Ovary (tissue), 9 donors: ENCODE measurements around the gene IL12RB2. TPM values are rescaled to one million over a fixed set of nuclear protein-coding genes. Genes with fewer than 3 reads are reported as not detected.
"Not testable (repeated sequence)": the region's sequence is repeated elsewhere in the genome, so short reads cannot be mapped to it uniquely, and the experiment has no call there.

Source experiments
- DNase-seq, 5 donors: peaks; one replicate each; pipeline ENCODE4 v3.0.0-alpha.2; 2019 to 2020
- H3K27ac ChIP-seq, 2 donors: fragments of 200-600 bp; one replicate each; pipeline versions ENCODE4 v1.5.1 to v1.8.0; 2019 to 2022
- H3K27me3 ChIP-seq: fragments of 200-600 bp; one replicate; pipeline ENCODE4 v1.8.0; 2022
- H3K36me3 ChIP-seq: fragments of 200-600 bp; sonication (generic); one replicate; pipeline ENCODE4 v1.5.1; 2019
- H3K4me1 ChIP-seq: one replicate; pipeline ENCODE4 v1.8.1; 2013; ENCODE audit warnings: mild to moderate bottlenecking, moderate library complexity; ENCODE audit not compliant: insufficient read depth
- H3K4me3 ChIP-seq: fragments of 200-600 bp; sonication (generic); one replicate; pipeline ENCODE4 v1.5.1; 2017
- H3K9me3 ChIP-seq, 2 donors: fragments of 200-600 bp in 1 of 2; sonication (generic) in 1 of 2; one replicate each; pipeline versions ENCODE4 v1.5.1 to v1.8.1; 2013 to 2019; ENCODE audit warnings: mild to moderate bottlenecking in 1 of 2, moderate library complexity in 1 of 2
- EP300 ChIP-seq: sonication (generic); formaldehyde crosslinking; IDR thresholded peaks from one replicate; pipeline ENCODE4 v1.6.1; 2017; ENCODE audit warnings: antibody characterized with exemption
- POLR2A ChIP-seq: fragments of 450-650 bp; IDR thresholded peaks from one replicate; pipeline ENCODE4 v1.6.1; 2017; ENCODE audit warnings: antibody characterized with exemption, mild to moderate bottlenecking, moderate library complexity
- WGBS, 3 donors: extraction: QIAGEN DNeasy Blood & Tissue Kit in 1 of 3; methylation state at CpG; one replicate each; pipeline versions ENCODE4 v1.1.5 to v1.1.7; 2013 to 2017; 5-methylcytosine and 5-hydroxymethylcytosine counted together
- intact Hi-C, 4 donors: fragments of 100-400 bp; cut with DNase I; formaldehyde crosslinking; loops; one replicate each; pipeline versions ENCODE4 v1.11.0 to v1.15.1; 2022 to 2023
- polyA plus RNA-seq, 2 donors: library from polyadenylated mRNA; stranded (reverse); fragments of 200-250 nt in 1 of 2; fragments of 350-450 nt in 1 of 2; fragmentation: Illumina TruSeq in 1 of 2; extraction: RNeasy Lipid Tissue Mini Kit (QIAGEN cat#74804) in 1 of 2; gene quantifications; one replicate each; pipeline ENCODE4 v1.2.3, GENCODE V29; 2013 to 2014
- total RNA-seq, 7 donors: library from RNA; depleted of rRNA in 2 of 7; stranded (reverse); fragments of >200 nt in 2 of 7; fragmentation: NEBNext Ultra II Directional in 3 of 7; extraction: Animal tissue kit (Norgen Biotek cat#: 25700) in 3 of 7; gene quantifications; one replicate each; pipeline versions ENCODE4 v1.1.0 to v1.2.4, GENCODE V29; 2016 to 2023
- TF ChIP-seq, protein P1 (sequence below), 3 donors: fragments of 450-650 bp in 2 of 3; fragments of 200-600 bp in 1 of 3; IDR thresholded peaks; one replicate each; pipeline versions ENCODE4 v1.5.1 to v1.8.0; 2016 to 2022; ENCODE audit warnings: antibody characterized with exemption in 3 of 3, mild to moderate bottlenecking in 1 of 3
- donor health status: DM: no; HTN: no; CAD: no; lungs with moderate emphysema.
- donor health status: DM: no; HTN: no; CAD: no.
- donor health status: Bipolar disorder and iron deficiency.
- donor health status: DM: yes; HTN: yes; CAD: no.
- donor health status: DM: no; HTN: no; CAD: no.
- donor health status: DM: yes; HTN: yes; CAD: no.

The IL12RB2 gene
- total and polyA plus RNA-seq, 9 donors: 0.02 to 1.8 (median 0.61) TPM; not detected in 2

DNA sequence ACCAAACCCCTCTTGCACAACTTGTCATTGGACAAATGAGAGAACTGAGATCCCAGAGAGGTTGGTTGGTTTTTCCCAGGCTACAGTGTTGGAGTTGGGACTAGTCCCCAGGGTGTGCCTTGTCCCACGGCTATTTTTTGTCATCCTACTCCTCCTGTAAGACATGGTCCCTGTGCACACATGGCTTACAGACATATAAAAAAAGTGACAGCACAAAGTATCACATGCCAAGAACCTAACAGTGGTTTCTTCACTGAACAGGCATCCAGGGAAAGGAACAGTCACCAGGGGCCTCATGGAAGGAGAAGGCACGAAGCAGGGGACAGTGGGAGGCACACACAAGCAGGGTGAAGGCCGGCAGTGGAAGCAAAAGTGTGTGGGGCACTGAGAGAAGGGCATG is 86.1 kb downstream of the IL12RB2 start:
- no peaks in the 10 kb centered on the region for H3K4me1 ChIP-seq
- no peaks in the 10 kb centered on the region for H3K9me3 ChIP-seq
- no peaks in the 10 kb centered on the region for H3K36me3 ChIP-seq
- WGBS, 3 donors: 73 to 92% (median 90%) methylated on average over 3 of the region's 3 CpGs
- no peak overlapping the region for H3K4me3 ChIP-seq
- no peak for DNase-seq
- TF ChIP-seq EP300 (no peak), POLR2A (no peak)
- TF ChIP-seq, protein P1, sequence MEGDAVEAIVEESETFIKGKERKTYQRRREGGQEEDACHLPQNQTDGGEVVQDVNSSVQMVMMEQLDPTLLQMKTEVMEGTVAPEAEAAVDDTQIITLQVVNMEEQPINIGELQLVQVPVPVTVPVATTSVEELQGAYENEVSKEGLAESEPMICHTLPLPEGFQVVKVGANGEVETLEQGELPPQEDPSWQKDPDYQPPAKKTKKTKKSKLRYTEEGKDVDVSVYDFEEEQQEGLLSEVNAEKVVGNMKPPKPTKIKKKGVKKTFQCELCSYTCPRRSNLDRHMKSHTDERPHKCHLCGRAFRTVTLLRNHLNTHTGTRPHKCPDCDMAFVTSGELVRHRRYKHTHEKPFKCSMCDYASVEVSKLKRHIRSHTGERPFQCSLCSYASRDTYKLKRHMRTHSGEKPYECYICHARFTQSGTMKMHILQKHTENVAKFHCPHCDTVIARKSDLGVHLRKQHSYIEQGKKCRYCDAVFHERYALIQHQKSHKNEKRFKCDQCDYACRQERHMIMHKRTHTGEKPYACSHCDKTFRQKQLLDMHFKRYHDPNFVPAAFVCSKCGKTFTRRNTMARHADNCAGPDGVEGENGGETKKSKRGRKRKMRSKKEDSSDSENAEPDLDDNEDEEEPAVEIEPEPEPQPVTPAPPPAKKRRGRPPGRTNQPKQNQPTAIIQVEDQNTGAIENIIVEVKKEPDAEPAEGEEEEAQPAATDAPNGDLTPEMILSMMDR (IDR thresholded peaks at IDR 0.05): no peak
- no peaks in the 10 kb centered on the region for H3K27me3 ChIP-seq
- no peak overlapping the region for H3K27ac ChIP-seq
- intact Hi-C loops: no loop called here

DNA sequence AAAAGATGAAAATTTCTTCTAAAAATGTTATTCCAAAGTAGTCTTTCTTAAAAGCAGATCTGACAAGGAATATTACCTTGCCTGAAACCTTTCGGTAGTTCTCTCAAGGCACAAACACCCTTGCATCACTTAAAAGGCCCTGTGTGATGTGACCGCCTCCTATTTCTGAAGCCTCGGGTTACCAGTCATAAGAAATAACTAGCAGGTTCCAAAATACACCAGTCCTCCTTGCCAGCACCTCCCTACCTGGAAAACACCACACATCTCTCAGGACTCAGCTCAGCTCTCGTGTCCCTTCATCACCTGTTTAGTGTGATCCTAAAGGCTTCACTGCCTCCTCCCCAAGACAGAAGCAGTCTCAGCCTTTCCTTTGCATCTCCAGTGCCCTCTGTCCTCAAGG is 86.9 kb downstream of the IL12RB2 start:
- TF ChIP-seq EP300 (no peak), POLR2A (no peak)
- WGBS, 3 donors: 93 to 99% (median 96%) methylated on average over 4 of the region's 4 CpGs
- no peak for DNase-seq
- Histone ChIP-seq H3K36me3 (no peaks in the 10 kb centered on the region), H3K27ac (no peak overlapping the region), H3K4me1 (no peaks in the 10 kb centered on the region), H3K4me3 (no peak overlapping the region), H3K27me3 (no peaks in the 10 kb centered on the region), H3K9me3 (no peaks in the 10 kb centered on the region)
- intact Hi-C loops: no loop called here

DNA sequence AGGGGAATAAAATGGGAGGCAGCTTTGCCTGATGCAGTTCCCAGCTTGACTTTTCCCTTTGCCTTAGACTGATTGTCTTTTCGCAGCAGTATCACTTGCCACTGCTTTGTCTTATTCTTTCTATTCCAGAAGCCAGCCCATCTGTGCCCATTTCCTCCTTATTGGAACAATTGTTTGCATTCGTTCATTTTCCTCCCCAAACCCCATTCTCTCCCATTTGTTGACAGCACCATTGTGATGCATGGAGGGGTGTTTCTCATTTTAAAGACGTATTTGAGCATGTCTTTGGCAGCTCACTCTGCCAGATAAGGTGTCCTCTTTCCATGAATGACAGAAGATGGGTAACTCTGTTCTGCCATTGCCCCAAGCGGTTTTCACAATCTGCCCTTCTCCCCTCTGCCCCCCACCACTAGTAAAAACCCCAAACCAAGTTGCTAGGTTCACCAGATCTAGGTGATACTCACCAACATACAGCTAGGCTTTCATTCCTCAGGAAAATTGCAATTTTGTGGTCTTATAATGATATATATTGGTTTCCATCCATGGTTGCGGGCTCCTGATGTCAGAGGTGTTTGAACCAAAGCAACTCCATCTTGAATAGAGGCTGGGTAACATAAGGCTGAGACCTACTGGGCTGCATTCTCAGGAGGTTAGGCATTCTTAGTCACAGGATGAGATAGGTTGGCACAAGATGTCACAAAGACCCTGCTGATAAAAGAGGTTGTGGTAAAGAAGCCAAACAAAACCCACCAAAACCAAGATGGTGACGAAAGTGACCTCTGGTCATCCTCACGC is 91.7 kb downstream of the IL12RB2 start:
- H3K36me3 ChIP-seq: no peaks in the 10 kb centered on the region
- H3K27me3 ChIP-seq: no peaks in the 10 kb centered on the region
- TF ChIP-seq, protein P1 (IDR thresholded peaks at IDR 0.05): no peak
- TF ChIP-seq EP300 (no peak), POLR2A (no peak)
- H3K4me3 ChIP-seq: no peak overlapping the region
- no peak overlapping the region for H3K27ac ChIP-seq
- H3K4me1 ChIP-seq: no peaks in the 10 kb centered on the region
- intact Hi-C loops: no loop called here
- H3K9me3 ChIP-seq: no peaks in the 10 kb centered on the region
- DNase-seq: no peak
- 77 to 88% (median 82%) methylated on average over 7 of the region's 7 CpGs for WGBS, 3 donors

DNA sequence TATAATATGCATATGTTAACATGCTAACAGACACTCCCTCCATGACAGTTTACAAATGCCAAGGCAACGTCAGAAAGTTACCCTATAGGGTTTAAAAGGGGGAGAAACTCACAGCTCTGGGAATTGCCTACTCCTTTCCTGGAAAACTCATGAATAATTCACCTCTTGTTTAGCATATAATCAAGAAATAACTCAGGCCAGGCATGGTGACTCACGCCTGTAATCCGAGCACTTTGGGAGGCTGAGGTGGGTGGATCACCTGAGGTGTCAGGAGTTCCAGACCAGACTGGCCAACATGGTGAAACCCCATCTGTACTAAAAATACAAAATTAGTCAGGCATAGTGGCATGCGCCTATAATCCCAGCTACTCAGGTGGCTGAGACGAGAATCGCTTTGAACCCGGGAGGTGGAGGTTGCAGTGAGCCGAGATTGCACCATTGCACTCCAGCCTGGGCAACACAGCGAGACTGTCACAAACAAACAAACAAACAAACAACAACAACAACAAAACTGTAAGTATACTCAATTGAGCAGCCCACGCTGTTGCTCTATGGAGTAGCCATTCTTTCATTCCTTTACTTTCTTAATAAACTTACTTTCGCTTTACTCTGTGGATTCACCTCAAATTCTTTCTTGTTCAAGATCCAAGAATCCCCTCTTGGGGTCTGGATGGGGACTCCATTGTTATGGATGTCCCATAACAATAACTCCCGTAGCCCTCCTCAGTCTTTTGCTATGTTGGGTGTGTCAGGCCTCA is 92.5 kb downstream of the IL12RB2 start:
- H3K4me3 ChIP-seq, DNase-seq, H3K4me1 ChIP-seq, H3K27ac ChIP-seq, H3K27me3 ChIP-seq, intact Hi-C loops, H3K36me3 ChIP-seq, H3K9me3 ChIP-seq: not testable (repeated sequence)
- WGBS, 3 donors: 89 to 92% (median 90%) methylated on average over 12 of the region's 12 CpGs

DNA sequence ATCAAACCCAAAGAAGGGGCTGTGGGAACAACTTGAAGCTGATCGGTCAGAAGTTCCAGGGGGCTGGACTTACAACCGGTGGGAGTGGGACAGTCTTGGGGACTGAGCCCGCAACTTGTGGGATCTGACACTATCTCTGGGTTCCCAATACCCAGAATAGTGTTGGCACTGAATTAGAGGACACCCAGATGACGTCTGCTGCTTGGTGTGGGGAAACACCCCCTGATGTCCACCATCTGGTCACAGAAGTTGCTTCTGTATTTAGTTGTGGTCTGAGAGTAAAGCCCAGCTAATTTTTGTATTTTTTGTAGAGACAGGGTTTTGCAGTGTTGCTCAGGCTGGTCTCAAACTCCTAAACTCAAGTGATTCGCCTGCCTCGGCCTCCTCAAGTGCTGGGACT is 93.8 kb downstream of the IL12RB2 start:
- intact Hi-C loops: no loop called here
- H3K4me3 ChIP-seq: no peak overlapping the region
- H3K27ac ChIP-seq: no peak overlapping the region
- no peaks in the 10 kb centered on the region for H3K4me1 ChIP-seq
- no peaks in the 10 kb centered on the region for H3K27me3 ChIP-seq
- H3K36me3 ChIP-seq: no peaks in the 10 kb centered on the region
- WGBS, 3 donors: 79 to 88% (median 80%) methylated on average over 6 of the region's 6 CpGs
- no peak for DNase-seq
- TF ChIP-seq EP300 (no peak), POLR2A (no peak)
- TF ChIP-seq, protein P1 (IDR thresholded peaks at IDR 0.05): no peak
- H3K9me3 ChIP-seq: no peaks in the 10 kb centered on the region
